Activated T-helper 17 cell treated with anti-CD3 and anti-CD28 coated beads, Interleukin-2, amount 50 U/mL, for 72 hours (primary cell): ENCODE measurements around the gene KCNQ1. TPM values are rescaled to one million over a fixed set of nuclear protein-coding genes. Genes with fewer than 3 reads are reported as not detected.
A peak's percentile ranks its signal among the peaks of the same experiment; 100 is the strongest.

Source experiments
- ATAC-seq: fragments of 150-1000 bp; cut with Tn5 transposase; replicated peaks from 2 replicates; pipeline ENCODE4 v1.10.0; 2021; ENCODE audit warnings: mild to moderate bottlenecking, moderate library complexity
- H3K27ac Mint-ChIP-seq: one replicate; pipeline ENCODE4 v1.8.0; 2022; ENCODE audit warnings: mixed read lengths
- H3K27me3 Mint-ChIP-seq: one replicate; pipeline ENCODE4 v1.8.0; 2022; ENCODE audit warnings: mixed read lengths
- H3K36me3 Mint-ChIP-seq: one replicate; pipeline ENCODE4 v1.8.0; 2022; ENCODE audit warnings: low read depth, mild to moderate bottlenecking, mixed read lengths
- H3K4me1 Mint-ChIP-seq: one replicate; pipeline ENCODE4 v1.8.0; 2022; ENCODE audit warnings: mixed read lengths
- H3K4me3 Mint-ChIP-seq: one replicate; pipeline ENCODE4 v1.8.0; 2022; ENCODE audit warnings: mild to moderate bottlenecking, mixed read lengths
- H3K9me3 Mint-ChIP-seq: one replicate; pipeline ENCODE4 v1.8.0; 2022; ENCODE audit warnings: mixed read lengths
- total RNA-seq, 2 donors: library from RNA; stranded (reverse); gene quantifications; one replicate each; pipeline ENCODE4 v1.2.3, GENCODE V29; 2022

The KCNQ1 gene
- total RNA-seq, 2 donors from 2014 or later: 7.0 to 9.7 TPM

DNA sequence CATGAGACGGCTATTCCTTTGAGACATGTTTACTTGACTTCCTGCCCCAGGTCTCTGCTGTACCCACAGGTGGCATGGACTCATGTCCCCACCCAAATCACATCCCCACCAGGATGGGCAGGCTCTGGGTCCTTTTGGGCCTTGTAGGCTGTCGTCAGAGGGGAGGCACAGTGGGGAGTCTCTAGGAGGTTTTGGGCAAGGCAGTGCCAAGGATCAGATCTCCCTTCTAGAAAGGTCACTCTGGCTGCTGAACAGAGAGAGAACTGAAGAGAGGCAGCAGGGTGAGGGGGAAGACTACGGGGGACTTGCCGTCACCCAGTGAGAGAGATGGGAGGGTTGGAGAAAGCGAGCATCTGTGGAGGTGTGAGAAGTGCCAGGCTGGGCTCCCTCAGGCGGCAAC, 259.5 kb downstream of the KCNQ1 start:
- no peak for ATAC-seq
- H3K36me3 Mint-ChIP-seq: no peaks in the 10 kb centered on the region
- no peaks in the 10 kb centered on the region for H3K9me3 Mint-ChIP-seq
- no peak overlapping the region for H3K4me3 Mint-ChIP-seq
- H3K27ac Mint-ChIP-seq: peak overlapping the region; percentile 50
- H3K4me1 Mint-ChIP-seq: no peaks in the 10 kb centered on the region
- no peaks in the 10 kb centered on the region for H3K27me3 Mint-ChIP-seq

DNA sequence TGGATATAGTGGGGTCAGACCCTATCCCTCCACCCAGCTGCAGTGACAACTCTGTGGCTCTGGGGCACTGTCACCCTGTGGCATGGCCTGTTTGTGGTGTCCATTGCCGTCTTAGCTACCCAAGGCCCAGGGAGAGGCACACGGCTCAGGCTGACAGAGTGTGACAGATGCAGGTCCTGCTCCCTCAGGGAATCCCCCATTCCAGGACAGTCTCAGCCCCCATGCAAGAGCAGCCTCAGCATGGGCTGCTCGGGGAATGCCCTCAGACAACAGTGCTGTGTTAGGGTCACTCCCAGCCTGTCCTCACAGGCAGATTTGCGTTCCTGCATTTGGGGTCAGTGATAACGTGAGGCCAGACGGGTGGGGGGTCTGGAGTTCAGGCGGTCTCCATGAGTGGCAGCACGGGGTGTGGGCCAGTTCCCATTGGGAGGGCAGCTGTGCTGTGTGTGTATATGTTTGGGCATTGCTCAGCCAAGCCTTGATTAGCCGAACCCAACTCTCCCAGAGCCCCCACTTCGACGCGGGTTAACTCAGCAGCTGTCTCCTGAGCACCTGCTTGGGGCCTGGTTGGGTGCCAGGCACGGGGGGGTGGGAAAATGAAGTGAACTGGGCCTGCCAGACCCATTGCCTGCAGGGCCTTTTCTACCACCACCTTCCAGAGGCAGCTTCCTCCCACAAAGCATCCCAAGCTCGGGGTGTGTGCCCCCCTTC, 260.2 kb downstream of the KCNQ1 start:
- Mint-ChIP-seq H3K4me3 (no peak overlapping the region), H3K9me3 (peaks cover 5% of the 10 kb centered on the region), H3K36me3 (no peaks in the 10 kb centered on the region), H3K27ac (no peak overlapping the region), H3K27me3 (no peaks in the 10 kb centered on the region), H3K4me1 (no peaks in the 10 kb centered on the region)
- ATAC-seq: no peak

DNA sequence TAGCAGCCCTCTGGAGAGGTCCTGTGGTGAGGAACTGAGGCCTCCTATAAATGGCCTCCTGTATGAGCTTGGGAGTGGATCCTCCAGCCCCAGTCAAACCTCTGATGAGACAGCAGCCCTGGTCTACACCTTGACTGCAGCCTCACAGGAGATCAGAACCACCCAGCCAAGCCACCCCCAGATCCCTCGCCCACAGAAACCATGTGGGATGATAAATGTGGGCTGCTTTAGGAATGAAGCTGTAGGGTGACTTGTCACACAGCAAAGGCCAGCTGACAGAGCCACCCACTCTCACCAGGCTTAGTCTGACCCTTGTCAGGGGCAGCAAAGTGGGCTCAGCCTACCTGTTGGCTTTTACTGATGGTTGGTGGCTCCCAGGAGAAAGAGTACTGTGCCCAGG, 261.5 kb downstream of the KCNQ1 start:
- ATAC-seq: no peak
- Mint-ChIP-seq H3K4me3 (no peak overlapping the region), H3K4me1 (no peaks in the 10 kb centered on the region), H3K36me3 (no peaks in the 10 kb centered on the region), H3K27me3 (no peaks in the 10 kb centered on the region), H3K9me3 (peaks cover 5% of the 10 kb centered on the region), H3K27ac (no peak overlapping the region)

GRCh38 chr11:2707736-2708135, 262.9 kb downstream of the KCNQ1 start:
- ATAC-seq: no peak

DNA sequence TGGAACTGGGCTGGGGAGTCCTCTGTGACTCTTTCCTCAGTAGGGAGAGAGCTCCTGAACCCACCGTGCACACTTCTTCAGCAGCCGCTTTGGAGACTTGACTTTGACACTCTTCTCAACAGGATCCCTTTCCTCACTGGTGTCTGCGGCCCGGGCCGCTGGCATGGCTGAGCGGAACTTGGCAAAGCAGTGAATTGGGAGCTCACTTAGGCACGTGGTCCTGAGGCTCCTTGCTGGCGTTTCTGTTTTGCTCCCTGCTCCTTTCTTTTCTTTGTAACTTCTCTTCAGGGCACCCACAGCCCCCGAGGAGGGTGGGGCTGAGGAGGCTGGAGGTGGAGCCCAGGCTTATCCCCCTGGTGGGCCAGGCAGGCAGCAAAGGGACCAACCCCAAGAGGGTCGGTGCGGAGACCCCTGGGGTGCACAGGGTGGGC, 263.4 kb downstream of the KCNQ1 start:
- Mint-ChIP-seq H3K9me3 (peaks cover 5% of the 10 kb centered on the region), H3K4me1 (no peaks in the 10 kb centered on the region), H3K4me3 (no peak overlapping the region), H3K36me3 (no peaks in the 10 kb centered on the region), H3K27ac (no peak overlapping the region), H3K27me3 (no peaks in the 10 kb centered on the region)
- ATAC-seq: no peak

More at GRCh38 chr11:2707736-2708135, 262.9 kb downstream of the KCNQ1 start:
- Mint-ChIP-seq H3K4me1 (no peaks in the 10 kb centered on the region), H3K36me3 (no peaks in the 10 kb centered on the region), H3K4me3 (no peak overlapping the region), H3K27me3 (no peaks in the 10 kb centered on the region), H3K9me3 (peaks cover 5% of the 10 kb centered on the region), H3K27ac (no peak overlapping the region)

DNA sequence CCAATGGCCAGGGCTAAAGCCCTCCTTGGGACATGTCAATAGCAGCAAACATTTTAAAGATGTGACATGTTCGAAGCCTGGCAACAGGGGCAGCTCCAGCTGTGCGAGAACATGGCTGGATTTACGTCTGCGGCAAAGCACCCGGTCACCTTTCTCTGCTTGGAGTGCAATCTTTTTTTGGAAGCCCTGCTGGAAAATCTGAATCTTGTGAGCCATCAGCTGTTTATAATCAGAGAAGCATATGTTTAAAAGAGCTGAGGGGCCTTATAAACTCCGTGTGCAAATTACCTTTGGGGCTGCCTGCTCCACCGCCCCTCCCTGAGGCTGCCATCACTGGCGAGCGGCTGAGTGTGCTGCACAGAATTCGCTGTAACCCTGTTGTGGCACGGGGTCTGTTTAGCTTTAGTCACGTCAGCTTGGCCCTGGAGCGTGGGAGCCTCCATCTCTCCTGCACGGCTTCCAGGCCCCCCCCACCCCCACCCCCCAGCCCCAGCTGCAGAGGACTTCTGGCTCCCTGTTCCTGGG, 264.0 kb downstream of the KCNQ1 start:
- Mint-ChIP-seq H3K27ac (no peak overlapping the region), H3K4me1 (no peaks in the 10 kb centered on the region), H3K27me3 (no peaks in the 10 kb centered on the region), H3K36me3 (no peaks in the 10 kb centered on the region), H3K4me3 (no peak overlapping the region), H3K9me3 (peaks cover 5% of the 10 kb centered on the region)
- ATAC-seq: no peak

DNA sequence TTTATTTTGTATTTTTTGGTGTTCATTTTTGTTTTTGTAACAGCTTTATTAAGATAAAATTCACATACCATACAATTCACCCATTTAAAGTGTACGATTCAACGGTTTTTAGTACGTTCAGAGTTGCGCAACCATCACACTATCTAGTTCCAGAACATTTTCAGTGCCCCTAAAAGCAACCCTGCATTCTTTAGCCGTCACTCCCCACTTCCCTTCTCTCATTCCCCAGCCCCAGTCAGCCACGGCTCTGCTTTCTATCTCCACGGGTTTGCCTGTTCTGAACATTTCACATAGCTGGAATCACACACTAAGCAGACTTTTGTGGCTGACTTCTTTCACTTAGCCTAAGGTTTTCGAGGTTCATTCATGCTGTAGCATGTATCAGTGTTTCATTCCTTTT, 264.6 kb downstream of the KCNQ1 start:
- Mint-ChIP-seq H3K9me3 (peaks cover 5% of the 10 kb centered on the region), H3K36me3 (no peaks in the 10 kb centered on the region), H3K4me3 (no peak overlapping the region), H3K4me1 (no peaks in the 10 kb centered on the region), H3K27me3 (no peaks in the 10 kb centered on the region), H3K27ac (no peak overlapping the region)
- ATAC-seq: no peak

DNA sequence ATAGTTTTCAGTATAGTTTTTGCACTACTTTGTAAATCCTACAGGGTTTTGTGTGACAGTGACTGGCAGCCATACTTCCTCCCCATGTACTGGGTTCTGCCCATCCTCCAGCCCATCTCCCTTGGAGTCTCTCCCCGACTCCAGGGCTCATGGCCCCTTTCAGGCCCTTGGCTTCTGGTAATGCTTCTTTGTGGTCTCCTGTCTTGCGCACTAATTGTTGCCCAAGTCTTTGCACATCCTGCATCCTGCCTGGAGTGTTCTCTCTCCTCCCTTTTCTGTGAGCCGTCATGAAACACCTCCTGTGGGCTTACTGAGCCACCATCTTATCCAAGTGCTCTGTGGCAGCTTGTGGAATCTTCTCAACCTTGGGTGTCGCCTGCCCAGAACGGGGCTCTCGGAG, 266.4 kb downstream of the KCNQ1 start:
- Mint-ChIP-seq H3K4me3 (no peak overlapping the region), H3K36me3 (no peaks in the 10 kb centered on the region), H3K27me3 (no peaks in the 10 kb centered on the region), H3K4me1 (no peaks in the 10 kb centered on the region), H3K9me3 (peaks cover 5% of the 10 kb centered on the region), H3K27ac (no peak overlapping the region)
- ATAC-seq: no peak

DNA sequence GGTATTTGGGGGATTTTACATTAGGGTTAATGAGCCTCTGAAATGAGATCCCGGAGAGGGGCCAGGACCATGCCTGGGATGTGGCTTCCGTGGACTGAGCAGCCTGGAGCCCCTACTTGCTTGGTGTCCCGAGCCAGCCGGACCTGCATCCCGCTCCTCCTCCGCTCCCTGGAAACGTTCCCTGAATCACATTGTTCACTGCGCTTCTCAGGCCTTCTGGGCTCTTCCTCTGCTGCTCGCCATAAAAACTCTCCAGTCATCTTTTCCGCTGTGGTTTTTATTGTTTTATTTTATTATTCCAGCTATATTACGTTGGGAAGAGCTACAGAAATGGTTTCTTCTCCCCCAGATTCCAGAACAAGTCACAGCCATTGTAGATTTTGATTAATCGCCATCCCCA, 268.3 kb downstream of the KCNQ1 start:
- no peak overlapping the region for H3K4me3 Mint-ChIP-seq
- H3K4me1 Mint-ChIP-seq: no peaks in the 10 kb centered on the region
- ATAC-seq: no peak
- H3K9me3 Mint-ChIP-seq: peaks cover 5% of the 10 kb centered on the region
- no peaks in the 10 kb centered on the region for H3K36me3 Mint-ChIP-seq
- no peaks in the 10 kb centered on the region for H3K27me3 Mint-ChIP-seq
- no peak overlapping the region for H3K27ac Mint-ChIP-seq

GRCh38 chr11:2713661-2714462, 269.1 kb downstream of the KCNQ1 start:
- Mint-ChIP-seq H3K4me1 (no peaks in the 10 kb centered on the region), H3K36me3 (no peaks in the 10 kb centered on the region), H3K27me3 (no peaks in the 10 kb centered on the region), H3K27ac (no peak overlapping the region), H3K9me3 (peaks cover 5% of the 10 kb centered on the region), H3K4me3 (no peak overlapping the region)
- ATAC-seq: no peak

DNA sequence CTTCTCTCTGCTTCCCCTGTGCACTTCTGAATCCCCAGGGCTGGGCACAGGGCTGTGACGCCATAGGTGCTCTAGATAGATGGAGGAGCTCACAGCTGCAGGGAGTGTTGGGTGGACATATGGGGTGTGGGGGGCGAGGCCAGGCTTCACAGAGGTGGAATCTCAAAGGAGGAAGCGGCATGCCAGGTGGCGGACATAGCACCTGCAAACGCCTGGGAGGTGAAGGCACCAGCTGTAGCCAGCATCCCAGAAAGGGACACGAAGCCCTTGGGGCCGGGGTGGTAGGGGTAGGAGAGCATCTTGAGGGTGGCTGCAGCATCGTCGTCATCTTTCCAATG, 269.6 kb downstream of the KCNQ1 start:
- H3K4me1 Mint-ChIP-seq: no peaks in the 10 kb centered on the region
- no peaks in the 10 kb centered on the region for H3K27me3 Mint-ChIP-seq
- no peak overlapping the region for H3K27ac Mint-ChIP-seq
- no peak for ATAC-seq
- peaks cover 5% of the 10 kb centered on the region for H3K9me3 Mint-ChIP-seq
- H3K4me3 Mint-ChIP-seq: no peak overlapping the region
- no peaks in the 10 kb centered on the region for H3K36me3 Mint-ChIP-seq

DNA sequence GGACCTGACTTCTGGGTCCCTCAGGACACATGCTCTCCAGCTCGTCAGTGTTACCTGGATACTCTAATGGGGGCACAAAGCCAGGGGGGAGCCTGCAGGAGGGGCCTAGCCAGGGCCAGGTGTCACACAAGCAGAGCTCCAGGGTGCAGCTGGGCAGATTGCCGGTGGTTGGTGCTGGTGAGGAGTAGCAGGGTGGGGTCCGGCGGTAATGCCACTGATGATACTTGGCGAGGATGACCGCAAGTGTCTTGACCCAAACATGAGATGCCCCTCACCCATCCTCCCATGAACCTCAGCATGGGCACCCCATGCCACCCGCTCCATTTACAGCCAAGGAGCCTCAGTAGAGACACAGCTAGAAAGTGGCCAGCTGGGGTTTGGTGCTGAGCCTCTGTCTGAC, 270.1 kb downstream of the KCNQ1 start:
- Mint-ChIP-seq H3K36me3 (no peaks in the 10 kb centered on the region), H3K4me1 (no peaks in the 10 kb centered on the region)
- no peak for ATAC-seq

GRCh38 chr11:2715716-2716350, 271.0 kb downstream of the KCNQ1 start:
- H3K4me3 Mint-ChIP-seq: no peak overlapping the region

More for the DNA sequence above, 270.1 kb downstream of the KCNQ1 start:
- no peak overlapping the region for H3K27ac Mint-ChIP-seq
- H3K4me3 Mint-ChIP-seq: no peak overlapping the region
- no peaks in the 10 kb centered on the region for H3K27me3 Mint-ChIP-seq
- peaks cover 2% of the 10 kb centered on the region for H3K9me3 Mint-ChIP-seq

GRCh38 chr11:2716376-2717095, 271.7 kb downstream of the KCNQ1 start:
- Mint-ChIP-seq H3K4me3 (no peak overlapping the region), H3K27ac (no peak overlapping the region), H3K36me3 (no peaks in the 10 kb centered on the region), H3K27me3 (no peaks in the 10 kb centered on the region), H3K9me3 (no peaks in the 10 kb centered on the region), H3K4me1 (no peaks in the 10 kb centered on the region)
- ATAC-seq: no peak

More at GRCh38 chr11:2715716-2716350, 271.0 kb downstream of the KCNQ1 start:
- H3K9me3 Mint-ChIP-seq: no peaks in the 10 kb centered on the region
- no peaks in the 10 kb centered on the region for H3K27me3 Mint-ChIP-seq
- no peak overlapping the region for H3K27ac Mint-ChIP-seq
- H3K4me1 Mint-ChIP-seq: no peaks in the 10 kb centered on the region
- no peaks in the 10 kb centered on the region for H3K36me3 Mint-ChIP-seq
- no peak for ATAC-seq
